B cell (primary cell): ENCODE data around the gene ACER2. TPM values are rescaled to one million over a fixed set of nuclear protein-coding genes. Genes with fewer than 3 reads are reported as not detected.
"Not testable (repeated sequence)": the region's sequence is repeated elsewhere in the genome, so short reads cannot be mapped to it uniquely, and the experiment has no call there.

ENCODE experiments used
- ATAC-seq: fragments of 200-7000 bp; cut with Tn5 transposase; one replicate; pipeline ENCODE4 v1.10.0; 2021; ENCODE audit warnings: low read depth, mild to moderate bottlenecking, moderate number of reproducible peaks, moderate library complexity
- CTCF ChIA-PET: fragments of 350-600 bp; sonication (Branson Sonifier 250); formaldehyde crosslinking; loops from one replicate; lab custom pipeline; 2021; ENCODE audit warnings: antibody characterized with exemption, inconsistent platforms; lab: Charles Lee
- POLR2A ChIA-PET: fragments of 350-600 bp; sonication (Branson Sonifier 250); formaldehyde crosslinking; loops from one replicate; lab custom pipeline; 2021; ENCODE audit warnings: antibody characterized with exemption; lab: Charles Lee
- DNase-seq: peaks from one replicate; pipeline ENCODE4 v3.0.0; 2013
- H2AFZ ChIP-seq: 2 replicates; pipeline ENCODE4 v1.6.1; 2012; ENCODE audit warnings: mild to moderate bottlenecking, low read depth, low read length; ENCODE audit not compliant: insufficient read depth, poor library complexity, severe bottlenecking
- H3K27ac ChIP-seq, 2 donors: 1 replicate in 1 of 2; 2 replicates in 1 of 2; pipeline ENCODE4 v1.5.1; 2012 to 2013; ENCODE audit warnings: low read length in 2 of 2, mild to moderate bottlenecking in 2 of 2, moderate library complexity in 1 of 2
- H3K27me3 ChIP-seq, 4 experiments: fragments of 200-600 bp in 1 of 4; sonication (generic) in 1 of 4; replicated peaks in 1 of 4; 1 replicate in 2 of 4; 2 replicates in 2 of 4; pipeline versions ENCODE4 v1.6.1 to v1.7.0; 2013 to 2016; ENCODE audit warnings: low read length in 3 of 4, mild to moderate bottlenecking in 2 of 4, mixed read lengths in 1 of 4, moderate library complexity in 1 of 4; ENCODE audit not compliant: insufficient read depth in 4 of 4, control insufficient read depth in 3 of 4; ENCODE audit errors: control extremely low read depth in 1 of 4
- H3K36me3 ChIP-seq, 2 experiments: replicated peaks in 1 of 2; 1 replicate in 1 of 2; 2 replicates in 1 of 2; pipeline versions ENCODE4 v1.6.1 to v1.7.1; 2013; ENCODE audit warnings: low read length in 1 of 2; ENCODE audit not compliant: insufficient read depth in 2 of 2, control insufficient read depth in 1 of 2; ENCODE audit errors: control extremely low read depth in 1 of 2, extremely low read depth in 1 of 2
- H3K4me1 ChIP-seq, 2 donors: fragments of 200-600 bp in 1 of 2; sonication (generic) in 1 of 2; 1 replicate in 1 of 2; 2 replicates in 1 of 2; pipeline versions ENCODE4 v1.5.1 to v1.6.1; 2013 to 2017; ENCODE audit warnings: low read length in 2 of 2; ENCODE audit not compliant: control insufficient read depth in 2 of 2, insufficient read depth in 2 of 2
- H3K4me2 ChIP-seq: replicated peaks from 2 replicates; pipeline ENCODE3; 2012; ENCODE audit warnings: mild to moderate bottlenecking, low read depth, low read length; ENCODE audit not compliant: poor library complexity, severe bottlenecking
- H3K4me3 ChIP-seq, 5 experiments: fragments of 200-600 bp in 1 of 5; sonication (generic) in 1 of 5; 1 replicate in 3 of 5; 2 replicates in 2 of 5; pipeline versions ENCODE4 v1.5.1 to v1.7.0; 2011 to 2016; ENCODE audit warnings: low read length in 4 of 5, mild to moderate bottlenecking in 4 of 5, low read depth in 2 of 5, control low read depth in 1 of 5, moderate library complexity in 1 of 5; ENCODE audit not compliant: insufficient read depth in 1 of 5; ENCODE audit errors: control extremely low read depth in 1 of 5, extremely low read depth in 1 of 5
- H3K79me2 ChIP-seq: fragments of 200-600 bp; sonication (generic); one replicate; pipeline ENCODE4 v1.6.0; 2016; ENCODE audit warnings: low read length; ENCODE audit not compliant: control insufficient read depth, insufficient read depth
- H3K9ac ChIP-seq: fragments of 200-600 bp; sonication (generic); 2 replicates; pipeline ENCODE4 v1.6.1; 2017; ENCODE audit warnings: mild to moderate bottlenecking, low read length, moderate library complexity
- H3K9me3 ChIP-seq, 3 donors: one replicate each; pipeline versions ENCODE4 v1.6.1 to v1.7.1; 2013; ENCODE audit warnings: low read length in 2 of 3; ENCODE audit not compliant: control insufficient read depth in 2 of 3, insufficient read depth in 1 of 3; ENCODE audit errors: control extremely low read depth in 1 of 3
- H4K20me1 ChIP-seq: 2 replicates; pipeline ENCODE4 v1.6.0; 2012; ENCODE audit warnings: mild to moderate bottlenecking, low read length; ENCODE audit not compliant: insufficient read depth, control insufficient read depth, poor library complexity, severe bottlenecking
- H3K27ac Mint-ChIP-seq: one replicate; pipeline ENCODE4 v1.8.0; 2021; ENCODE audit warnings: mixed read lengths
- H3K27me3 Mint-ChIP-seq: one replicate; pipeline ENCODE4 v1.8.0; 2021; ENCODE audit warnings: mixed read lengths
- H3K4me1 Mint-ChIP-seq: one replicate; pipeline ENCODE4 v1.8.0; 2021; ENCODE audit warnings: mixed read lengths
- H3K4me3 Mint-ChIP-seq: one replicate; pipeline ENCODE4 v1.8.0; 2021; ENCODE audit warnings: mixed read lengths
- H3K9me3 Mint-ChIP-seq: one replicate; pipeline ENCODE4 v1.8.0; 2022; ENCODE audit warnings: mixed read lengths; ENCODE audit not compliant: insufficient read depth
- CTCF ChIP-seq: fragments of 200-600 bp; IDR thresholded peaks from one replicate; pipeline ENCODE4 v1.8.0; 2022; ENCODE audit warnings: antibody characterized with exemption, mild to moderate bottlenecking
- EZH2 ChIP-seq: IDR thresholded peaks from 2 replicates; pipeline ENCODE4 v1.6.1; 2012; ENCODE audit warnings: borderline replicate concordance, low read depth, mild to moderate bottlenecking, moderate library complexity, low read length; ENCODE audit not compliant: insufficient read depth, poor library complexity, severe bottlenecking
- WGBS: methylation state at CpG from one replicate; pipeline ENCODE4 v1.1.5; 2013; ENCODE audit warnings: missing lambda C conversion rate; ENCODE audit not compliant: insufficient coverage; 5-methylcytosine and 5-hydroxymethylcytosine counted together
- intact Hi-C: fragments of 100-400 bp; cut with micrococcal nuclease; formaldehyde crosslinking; loops from one replicate; pipeline ENCODE4 v1.10.0; 2022
- polyA plus RNA-seq: library from polyadenylated mRNA; depleted of rRNA; stranded (reverse); fragments of >200 nt; gene quantifications from 2 replicates; pipeline ENCODE4 v1.2.3, GENCODE V29; 2012
- total RNA-seq, 2 donors: library from RNA; stranded (reverse); fragments of 120-200 nt in 1 of 2; gene quantifications; 1 replicate in 1 of 2; 2 replicates in 1 of 2; pipeline versions ENCODE4 v1.2.3 to v1.2.4, GENCODE V29; 2013 to 2022

The ACER2 gene
- total and polyA plus RNA-seq, 2 donors (not counting 1 experiment from before 2014, with no cell fraction given) = 1.1 to 5.5 TPM

- no peak overlapping the region for H3K9ac ChIP-seq
- ATAC-seq = no peak
- H3K4me3 ChIP-seq = no peak overlapping the region
- no peak overlapping the region for H3K27ac ChIP-seq
- no peaks in the 10 kb centered on the region for H3K27me3 ChIP-seq
- H3K27ac Mint-ChIP-seq = no peak overlapping the region
- H3K27me3 Mint-ChIP-seq = no peaks in the 10 kb centered on the region
- H3K79me2 ChIP-seq = no peaks in the 10 kb centered on the region
- TF ChIP-seq EZH2 (no peak), CTCF (no peak)
- H3K4me3 Mint-ChIP-seq = no peak overlapping the region
- H2AFZ ChIP-seq = no peak overlapping the region
- ChIA-PET CTCF (no interaction called here), POLR2A (no interaction called here)
- WGBS = 97% methylated on average over 5 of the region's 14 CpGs
- H3K4me2 ChIP-seq = no peak overlapping the region
- H4K20me1 ChIP-seq = no peaks in the 10 kb centered on the region
- H3K4me1 ChIP-seq = no peaks in the 10 kb centered on the region
- H3K4me1 Mint-ChIP-seq = no peaks in the 10 kb centered on the region
- intact Hi-C loops = no loop called here
- H3K36me3 ChIP-seq = no peaks in the 10 kb centered on the region
- no peaks in the 10 kb centered on the region for H3K9me3 ChIP-seq
- DNase-seq = no peak
- no peaks in the 10 kb centered on the region for H3K9me3 Mint-ChIP-seq
These were observed 22.8 kb downstream of the ACER2 start for GRCh38 chr9:19431361-19432171.

- no peaks in the 10 kb centered on the region for H3K79me2 ChIP-seq
- no peaks in the 10 kb centered on the region for H3K36me3 ChIP-seq
- H2AFZ ChIP-seq = no peak overlapping the region
- ATAC-seq (no peak), DNase-seq (no peak)
- POLR2A ChIA-PET = no interaction called here
- no peak overlapping the region for H3K4me3 ChIP-seq
- H3K27ac ChIP-seq = no peak overlapping the region
- H3K4me3 Mint-ChIP-seq = no peak overlapping the region
- TF ChIP-seq CTCF = no peak
- no peak for TF ChIP-seq EZH2
- H3K9me3 Mint-ChIP-seq = no peaks in the 10 kb centered on the region
- no peak overlapping the region for H3K9ac ChIP-seq
- H3K27me3 Mint-ChIP-seq = no peaks in the 10 kb centered on the region
- H3K9me3 ChIP-seq = no peaks in the 10 kb centered on the region
- H3K4me1 ChIP-seq = no peaks in the 10 kb centered on the region
- H3K4me1 Mint-ChIP-seq = no peaks in the 10 kb centered on the region
- no peaks in the 10 kb centered on the region for H3K27me3 ChIP-seq
- no peaks in the 10 kb centered on the region for H4K20me1 ChIP-seq
- intact Hi-C loops = no loop called here
- H3K4me2 ChIP-seq = no peak overlapping the region
- CTCF ChIA-PET = interaction anchor here (1.0 kb wide), 1 partner anchor 32 kb away, joined by 3 read pairs; no protein-coding TSS in a partner anchor
- no peak overlapping the region for H3K27ac Mint-ChIP-seq
These were observed 23.7 kb downstream of the ACER2 start for GRCh38 chr9:19432473-19432872.

GRCh38 chr9:19433729-19434128, 24.9 kb downstream of the ACER2 start:
- H4K20me1 ChIP-seq, H3K4me3 ChIP-seq, H3K9ac ChIP-seq, H3K9me3 Mint-ChIP-seq, POLR2A ChIA-PET, DNase-seq, H3K27me3 Mint-ChIP-seq, H3K36me3 ChIP-seq, H3K79me2 ChIP-seq, CTCF ChIA-PET, H3K27ac Mint-ChIP-seq, H3K27me3 ChIP-seq, H2AFZ ChIP-seq, H3K27ac ChIP-seq, H3K4me1 Mint-ChIP-seq, intact Hi-C loops, ATAC-seq, H3K4me1 ChIP-seq, H3K4me3 Mint-ChIP-seq, H3K9me3 ChIP-seq, H3K4me2 ChIP-seq: not testable (repeated sequence)
- WGBS = 100% methylated on average over 1 of the region's 35 CpGs
